ENCODE data around the gene CNOT6L. TPM values are rescaled to one million over a fixed set of nuclear protein-coding genes. Genes with fewer than 3 reads are reported as not detected.

CNOT6L gene
- total and polyA plus RNA-seq, 4 donors, result 4.4 to 17.7 (median 10.5) TPM

- no peak for DNase-seq (ENCODE audit: low spot score)
- no peak overlapping the region for H3K4me3 ChIP-seq (ENCODE audit: low read depth in 1 of 3, low read length in 3 of 3)
- H3K9me3 ChIP-seq (ENCODE audit: control insufficient read depth in 4 of 4, low read length in 3 of 4), result no peaks in the 10 kb centered on the region
- H3K4me1 ChIP-seq (ENCODE audit: control insufficient read depth in 4 of 4, insufficient read depth in 4 of 4, low read length in 3 of 4), result no peaks in the 10 kb centered on the region
- H3K36me3 ChIP-seq (ENCODE audit: control insufficient read depth in 4 of 4, insufficient read depth in 3 of 4, low read depth in 1 of 4, low read length in 3 of 4), result no peaks in the 10 kb centered on the region
- TF ChIP-seq FOXA1 (IDR thresholded peaks at IDR 0.05), result no peak
- TF ChIP-seq HNF4G (IDR thresholded peaks at IDR 0.05), result no peak
- TF ChIP-seq EGR1 (IDR thresholded peaks at IDR 0.05; ENCODE audit: low read depth in 2 of 2), result no peak
- TF ChIP-seq TAF1 (conservative IDR thresholded peaks at IDR 0.05), result no peak
- no peak for TF ChIP-seq HNF4A (conservative IDR thresholded peaks at IDR 0.05)
- TF ChIP-seq ZBTB33 (IDR thresholded peaks at IDR 0.05), result no peak
- no peak for TF ChIP-seq FOXA2 (IDR thresholded peaks at IDR 0.05)
- TF ChIP-seq JUND (IDR thresholded peaks at IDR 0.05), result no peak
- no peak for TF ChIP-seq YY1 (IDR thresholded peaks at IDR 0.05)
- no peak for TF ChIP-seq CTCF (IDR thresholded peaks at IDR 0.05; ENCODE audit: low read depth, low read length, missing input control)
- no peak for TF ChIP-seq MAX (IDR thresholded peaks at IDR 0.05)
- TF ChIP-seq RAD21 (IDR thresholded peaks at IDR 0.05), result no peak
- TF ChIP-seq SP1 (IDR thresholded peaks at IDR 0.05), result no peak
- TF ChIP-seq REST (IDR thresholded peaks at IDR 0.05), result no peak
- TF ChIP-seq ATF3 (IDR thresholded peaks at IDR 0.05), result no peak
- 66% methylated on average over 1 of the region's 1 CpG for WGBS
- H3K9ac ChIP-seq (ENCODE audit: low read depth in 1 of 2, low read length in 2 of 2), result no peak overlapping the region
- no peaks in the 10 kb centered on the region for H3K27me3 ChIP-seq (ENCODE audit: control insufficient read depth in 4 of 4, insufficient read depth in 4 of 4, low read length in 3 of 4)
- H3K27ac ChIP-seq (ENCODE audit: low read depth in 1 of 2, low read length in 2 of 2), result no peak overlapping the region
Observed at GRCh38 chr4:77843628-77844027, 24.5 kb upstream of the CNOT6L start.

GRCh38 chr4:77834403-77834802, 15.2 kb upstream of the CNOT6L start:
- Histone ChIP-seq H3K27me3 (ENCODE audit: control insufficient read depth in 4 of 4, insufficient read depth in 4 of 4, low read length in 3 of 4) (no peaks in the 10 kb centered on the region), H3K27ac (ENCODE audit: low read depth in 1 of 2, low read length in 2 of 2) (no peak overlapping the region), H3K9me3 (ENCODE audit: control insufficient read depth in 4 of 4, low read length in 3 of 4) (no peaks in the 10 kb centered on the region), H3K4me3 (ENCODE audit: low read depth in 1 of 3, low read length in 3 of 3) (no peak overlapping the region), H3K4me1 (ENCODE audit: control insufficient read depth in 4 of 4, insufficient read depth in 4 of 4, low read length in 3 of 4) (no peaks in the 10 kb centered on the region), H3K36me3 (ENCODE audit: control insufficient read depth in 4 of 4, insufficient read depth in 3 of 4, low read depth in 1 of 4, low read length in 3 of 4) (no peaks in the 10 kb centered on the region), H3K9ac (ENCODE audit: low read depth in 1 of 2, low read length in 2 of 2) (no peak overlapping the region)
- 55% methylated on average over 4 of the region's 4 CpGs for WGBS
- DNase-seq (ENCODE audit: low spot score), result no peak
- TF ChIP-seq SP1 (IDR thresholded peaks at IDR 0.05) (no peak), CTCF (IDR thresholded peaks at IDR 0.05; ENCODE audit: low read depth, low read length, missing input control) (no peak), GABPA (IDR thresholded peaks at IDR 0.05 in 1 of 2, conservative IDR thresholded peaks at IDR 0.05 in 1 of 2) (no peak), EGR1 (IDR thresholded peaks at IDR 0.05; ENCODE audit: low read depth in 2 of 2) (no peak), NR2F2 (IDR thresholded peaks at IDR 0.05) (no peak), REST (IDR thresholded peaks at IDR 0.05) (no peak), FOXA2 (IDR thresholded peaks at IDR 0.05) (no peak), TAF1 (conservative IDR thresholded peaks at IDR 0.05) (no peak), HNF4G (IDR thresholded peaks at IDR 0.05) (no peak), HNF4A (conservative IDR thresholded peaks at IDR 0.05) (no peak), YY1 (IDR thresholded peaks at IDR 0.05) (no peak), FOXA1 (IDR thresholded peaks at IDR 0.05) (no peak)

Measured in liver (tissue), 9 donors.